Measurements from ENCODE around the gene MYH11. TPM values are rescaled to one million over a fixed set of nuclear protein-coding genes. Genes with fewer than 3 reads are reported as not detected.

The MYH11 gene
- total RNA-seq, 4 donors from 2014 or later, result 22.4 to 206 (median 26.8) TPM

- DNase-seq (ENCODE audit: low spot score), result no peak
Observed at GRCh38 chr16:15708997-15709396, 147.8 kb downstream of the MYH11 start.

GRCh38 chr16:15708096-15708495 lies 148.7 kb downstream of the MYH11 start:
- no peak for TF ChIP-seq CTCF (IDR thresholded peaks at IDR 0.05)
- DNase-seq (ENCODE audit: low spot score) (no peak), ATAC-seq (ENCODE audit: low FRiP score) (no peak)

More at GRCh38 chr16:15708997-15709396, 147.8 kb downstream of the MYH11 start:
- no peak for ATAC-seq (ENCODE audit: low FRiP score)
- no peak for TF ChIP-seq CTCF (IDR thresholded peaks at IDR 0.05)

- DNase-seq (ENCODE audit: low spot score) (no peak), ATAC-seq (ENCODE audit: low FRiP score) (no peak)
- no peak for TF ChIP-seq CTCF (IDR thresholded peaks at IDR 0.05)
Observed at GRCh38 chr16:15707332-15707731, 149.5 kb downstream of the MYH11 start.

- no peak for TF ChIP-seq CTCF (IDR thresholded peaks at IDR 0.05)
- ATAC-seq (ENCODE audit: low FRiP score) (no peak), DNase-seq (ENCODE audit: low spot score) (no peak)
Observed at GRCh38 chr16:15705064-15705565, 151.7 kb downstream of the MYH11 start.

GRCh38 chr16:15704545-15704987 lies 152.3 kb downstream of the MYH11 start:
- DNase-seq (ENCODE audit: low spot score) (peak; percentile 89), ATAC-seq (ENCODE audit: low FRiP score) (no peak)
- peak in 1 of 3 donors; percentile 63 for TF ChIP-seq CTCF (IDR thresholded peaks at IDR 0.05)

GRCh38 chr16:15703029-15703736 lies 153.6 kb downstream of the MYH11 start:
- ATAC-seq (ENCODE audit: low FRiP score) (no peak), DNase-seq (ENCODE audit: low spot score) (no peak)
- no peak for TF ChIP-seq CTCF (IDR thresholded peaks at IDR 0.05)

All from omental fat pad (tissue), 4 donors.